Activated CD8-positive, alpha-beta T cell treated with anti-CD3 and anti-CD28 coated beads, Interleukin-2, amount 10 ng/mL, durations not matched to agents 7 days and 5 days (primary cell): ENCODE results near the gene SLC29A3. TPM values are rescaled to one million over a fixed set of nuclear protein-coding genes. Genes with fewer than 3 reads are reported as not detected.

Experiments
- ATAC-seq: fragments of 150-1000 bp; cut with Tn5 transposase; one replicate; pipeline ENCODE4 v1.10.0; 2021; ENCODE audit warnings: moderate library complexity
- CTCF ChIA-PET: fragments of 350-600 bp; sonication (Branson Sonifier 250); formaldehyde crosslinking; loops from one replicate; lab custom pipeline; 2021; ENCODE audit warnings: antibody characterized with exemption; lab: Charles Lee
- POLR2A ChIA-PET: fragments of 350-600 bp; sonication (Branson Sonifier 250); formaldehyde crosslinking; loops from one replicate; lab custom pipeline; 2021; ENCODE audit warnings: antibody characterized with exemption; lab: Charles Lee
- DNase-seq: peaks from one replicate; pipeline ENCODE4 v3.0.0-alpha.2; 2020
- H3K27ac Mint-ChIP-seq: one replicate; pipeline ENCODE4 v1.8.0; 2021; ENCODE audit warnings: mild to moderate bottlenecking, mixed read lengths
- H3K27me3 Mint-ChIP-seq: one replicate; pipeline ENCODE4 v1.8.0; 2021; ENCODE audit warnings: low read depth, mixed read lengths
- H3K36me3 Mint-ChIP-seq: one replicate; pipeline ENCODE4 v1.8.0; 2021; ENCODE audit warnings: low read depth, mixed read lengths
- H3K4me1 Mint-ChIP-seq: one replicate; pipeline ENCODE4 v1.8.0; 2021; ENCODE audit warnings: low read depth, mixed read lengths
- H3K4me3 Mint-ChIP-seq: one replicate; pipeline ENCODE4 v1.8.0; 2021; ENCODE audit warnings: mild to moderate bottlenecking, mixed read lengths
- H3K9me3 Mint-ChIP-seq: one replicate; pipeline ENCODE4 v1.8.0; 2022; ENCODE audit warnings: mixed read lengths; ENCODE audit not compliant: insufficient read depth
- total RNA-seq, 2 experiments: library from RNA; stranded (reverse); gene quantifications; one replicate each; pipeline ENCODE4 v1.2.3, GENCODE V29; 2021

Gene SLC29A3
- total RNA-seq, 2 experiments from 2014 or later: 3.0 to 3.4 TPM

- H3K27ac Mint-ChIP-seq: no peak overlapping the region
- POLR2A ChIA-PET: no interaction called here
- no peak for ATAC-seq
These were observed 12.7 kb downstream of the SLC29A3 start for GRCh38 chr10:71331736-71332135.

DNA sequence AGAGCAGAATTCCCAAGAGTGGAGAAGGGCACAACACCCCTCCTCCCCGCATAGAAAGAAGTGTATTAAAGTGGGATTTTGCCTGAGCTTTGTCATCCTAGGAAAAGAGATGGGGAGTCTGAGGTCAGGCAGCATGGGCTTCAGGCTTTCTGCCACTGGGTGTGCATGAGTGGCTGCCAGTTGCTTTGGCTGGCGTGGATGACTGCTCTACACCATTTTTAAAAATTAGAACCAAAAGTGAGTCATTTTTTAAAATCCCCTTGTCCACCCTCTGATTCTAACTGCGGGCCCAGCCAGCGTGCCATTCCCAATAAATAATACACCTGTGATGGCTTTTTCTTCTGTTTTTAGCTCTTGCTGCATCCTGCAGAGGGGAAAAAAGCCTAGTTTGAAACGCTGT is 13.4 kb downstream of the SLC29A3 start:
- ChIA-PET CTCF (no interaction called here), POLR2A (no interaction called here)
- no peaks in the 10 kb centered on the region for H3K36me3 Mint-ChIP-seq
- no peaks in the 10 kb centered on the region for H3K27me3 Mint-ChIP-seq
- H3K4me3 Mint-ChIP-seq: no peak overlapping the region
- ATAC-seq: no peak
- peaks cover 4% of the 10 kb centered on the region for H3K4me1 Mint-ChIP-seq
- DNase-seq: no peak
- H3K9me3 Mint-ChIP-seq: no peaks in the 10 kb centered on the region
- H3K27ac Mint-ChIP-seq: no peak overlapping the region

More at GRCh38 chr10:71331736-71332135, 12.7 kb downstream of the SLC29A3 start:
- CTCF ChIA-PET: interaction anchor here (0.9 to 1.3 kb wide), 2 partner anchors 18 to 44 kb away, joined by 3 read pairs; no protein-coding TSS in a partner anchor
- Mint-ChIP-seq H3K36me3 (no peaks in the 10 kb centered on the region), H3K4me3 (no peak overlapping the region), H3K9me3 (no peaks in the 10 kb centered on the region), H3K27me3 (no peaks in the 10 kb centered on the region), H3K4me1 (peaks cover 4% of the 10 kb centered on the region)
- no peak for DNase-seq

GRCh38 chr10:71333129-71333887 is 14.2 kb downstream of the SLC29A3 start:
- Mint-ChIP-seq H3K27ac (no peak overlapping the region), H3K9me3 (no peaks in the 10 kb centered on the region), H3K4me3 (no peak overlapping the region), H3K4me1 (peaks cover 4% of the 10 kb centered on the region), H3K36me3 (no peaks in the 10 kb centered on the region), H3K27me3 (no peaks in the 10 kb centered on the region)
- DNase-seq (no peak), ATAC-seq (no peak)
- ChIA-PET CTCF (no interaction called here), POLR2A (no interaction called here)

- Mint-ChIP-seq H3K4me3 (no peak overlapping the region), H3K36me3 (no peaks in the 10 kb centered on the region), H3K4me1 (peaks cover 4% of the 10 kb centered on the region), H3K27me3 (no peaks in the 10 kb centered on the region), H3K27ac (no peak overlapping the region), H3K9me3 (no peaks in the 10 kb centered on the region)
- CTCF ChIA-PET: interaction anchor here (0.6 to 1.5 kb wide), 2 partner anchors 64 to 235 kb away, joined by 3 read pairs; no protein-coding TSS in a partner anchor
- POLR2A ChIA-PET: no interaction called here
- ATAC-seq: no peak
- no peak for DNase-seq
These were observed 15.2 kb downstream of the SLC29A3 start for GRCh38 chr10:71334221-71334791.

GRCh38 chr10:71335173-71335708 is 16.2 kb downstream of the SLC29A3 start:
- Mint-ChIP-seq H3K9me3 (no peaks in the 10 kb centered on the region), H3K36me3 (no peaks in the 10 kb centered on the region), H3K4me3 (no peak overlapping the region), H3K4me1 (peaks cover 4% of the 10 kb centered on the region), H3K27ac (no peak overlapping the region), H3K27me3 (no peaks in the 10 kb centered on the region)
- ChIA-PET CTCF (interaction anchor here (1.5 kb wide), 1 partner anchor 65 kb away, joined by 3 read pairs; no protein-coding TSS in a partner anchor), POLR2A (no interaction called here)
- ATAC-seq (no peak), DNase-seq (no peak)

- CTCF ChIA-PET: no interaction called here
- H3K4me1 Mint-ChIP-seq: peaks cover 4% of the 10 kb centered on the region
- ATAC-seq: no peak
These were observed 17.6 kb downstream of the SLC29A3 start for GRCh38 chr10:71336632-71337031.

DNA sequence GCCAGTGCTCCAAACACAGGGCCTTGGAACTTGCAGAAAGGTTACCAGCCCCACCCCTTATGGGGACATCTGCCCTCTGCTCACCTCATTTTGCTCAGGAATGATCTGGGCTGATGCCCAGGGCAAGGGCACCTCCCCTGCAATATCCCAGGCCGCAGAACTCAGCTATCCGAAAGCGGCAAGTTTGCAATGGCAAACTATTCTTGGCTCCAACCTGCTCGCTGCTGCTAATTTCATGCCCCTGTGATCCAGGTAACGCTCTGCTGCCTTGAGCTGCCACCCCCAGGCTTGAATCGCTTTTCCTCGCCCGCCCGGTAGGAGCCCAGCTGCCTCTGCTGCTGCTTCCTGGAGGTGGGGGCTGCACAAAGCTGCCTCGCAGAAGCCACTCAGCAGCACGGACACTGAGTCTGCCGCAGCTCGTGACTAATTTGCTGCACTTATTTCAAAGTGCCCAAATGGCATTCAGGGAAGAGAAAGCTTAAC is 18.2 kb downstream of the SLC29A3 start:
- peaks cover 4% of the 10 kb centered on the region for H3K4me1 Mint-ChIP-seq
- ATAC-seq (no peak), DNase-seq (no peak)
- no peaks in the 10 kb centered on the region for H3K36me3 Mint-ChIP-seq
- ChIA-PET POLR2A (no interaction called here), CTCF (no interaction called here)
- no peaks in the 10 kb centered on the region for H3K27me3 Mint-ChIP-seq
- H3K4me3 Mint-ChIP-seq: no peak overlapping the region
- H3K27ac Mint-ChIP-seq: no peak overlapping the region
- H3K9me3 Mint-ChIP-seq: no peaks in the 10 kb centered on the region

More at GRCh38 chr10:71336632-71337031, 17.6 kb downstream of the SLC29A3 start:
- H3K27me3 Mint-ChIP-seq: no peaks in the 10 kb centered on the region
- no peaks in the 10 kb centered on the region for H3K9me3 Mint-ChIP-seq
- DNase-seq: no peak
- POLR2A ChIA-PET: no interaction called here
- no peak overlapping the region for H3K4me3 Mint-ChIP-seq
- no peaks in the 10 kb centered on the region for H3K36me3 Mint-ChIP-seq
- no peak overlapping the region for H3K27ac Mint-ChIP-seq

GRCh38 chr10:71338728-71339495 is 19.9 kb downstream of the SLC29A3 start:
- Mint-ChIP-seq H3K27ac (no peak overlapping the region), H3K9me3 (no peaks in the 10 kb centered on the region), H3K27me3 (no peaks in the 10 kb centered on the region), H3K4me3 (no peak overlapping the region), H3K36me3 (no peaks in the 10 kb centered on the region), H3K4me1 (no peaks in the 10 kb centered on the region)
- ATAC-seq (no peak), DNase-seq (no peak)
- ChIA-PET POLR2A (no interaction called here), CTCF (interaction anchor here (1.6 kb wide), 1 partner anchor 369 kb away, joined by 5 read pairs; no protein-coding TSS in a partner anchor)

GRCh38 chr10:71339796-71340589 is 20.9 kb downstream of the SLC29A3 start:
- H3K4me1 Mint-ChIP-seq: no peaks in the 10 kb centered on the region
- ChIA-PET CTCF (interaction anchor here (1.2 to 1.6 kb wide), 2 partner anchors 34 to 368 kb away, joined by 3 to 5 read pairs; no protein-coding TSS in a partner anchor), POLR2A (no interaction called here)
- ATAC-seq: no peak
- H3K4me3 Mint-ChIP-seq: no peak overlapping the region
- H3K27me3 Mint-ChIP-seq: no peaks in the 10 kb centered on the region
- DNase-seq: no peak
- no peak overlapping the region for H3K27ac Mint-ChIP-seq
- H3K9me3 Mint-ChIP-seq: no peaks in the 10 kb centered on the region
- H3K36me3 Mint-ChIP-seq: no peaks in the 10 kb centered on the region

DNA sequence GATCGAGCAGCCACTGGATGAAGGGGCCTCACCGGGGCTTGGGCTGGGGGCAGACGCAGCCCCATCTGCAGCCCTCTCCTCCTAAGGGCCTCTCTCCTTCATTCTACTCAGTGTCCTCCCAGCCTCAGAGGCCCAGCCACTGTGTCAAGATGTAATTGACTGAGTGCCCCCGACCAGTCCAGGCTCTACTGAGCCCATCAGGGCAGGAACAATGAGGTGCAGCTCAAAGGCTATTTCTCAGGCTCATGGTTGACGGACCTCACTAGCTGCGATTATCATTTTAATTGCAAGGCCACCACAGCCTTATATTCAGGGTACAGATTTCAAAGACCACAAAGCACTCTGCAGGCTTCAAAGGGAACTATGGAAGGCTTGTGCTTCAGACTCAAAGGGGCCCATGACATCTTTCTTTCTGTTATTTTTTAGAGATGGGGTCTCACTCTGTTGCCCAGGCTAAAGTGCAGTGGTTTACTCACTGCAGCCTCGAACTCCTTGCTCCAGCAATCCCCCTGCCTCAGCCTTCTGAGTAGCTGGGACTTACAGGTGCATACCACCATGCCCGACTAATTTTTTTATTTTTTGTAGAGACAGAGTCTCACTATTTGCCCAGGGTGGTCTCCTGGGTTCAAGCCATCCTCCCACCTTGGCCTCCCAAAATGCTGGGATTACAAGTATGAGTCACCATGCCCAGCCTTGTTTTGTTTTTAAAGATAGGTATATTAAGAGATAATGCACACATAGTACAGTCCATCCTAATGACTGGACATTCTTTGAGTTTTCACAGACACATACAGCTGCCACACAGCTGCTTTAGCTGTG is 23.7 kb downstream of the SLC29A3 start:
- no peaks in the 10 kb centered on the region for H3K27me3 Mint-ChIP-seq
- no peak for ATAC-seq
- no peaks in the 10 kb centered on the region for H3K9me3 Mint-ChIP-seq
- H3K4me1 Mint-ChIP-seq: no peaks in the 10 kb centered on the region
- no peak overlapping the region for H3K4me3 Mint-ChIP-seq
- H3K36me3 Mint-ChIP-seq: no peaks in the 10 kb centered on the region
- CTCF ChIA-PET: no interaction called here
- H3K27ac Mint-ChIP-seq: no peak overlapping the region
- POLR2A ChIA-PET: no interaction called here
- no peak for DNase-seq
